Stimulated activated CD8-positive, alpha-beta memory T cell treated with anti-CD3 and anti-CD28 coated beads, Interleukin-15, amount 100 ng/mL, for 24 hours (primary cell): ENCODE data around the gene RDX.

Source experiments
- DNase-seq: peaks from one replicate; pipeline ENCODE4 v3.0.0-alpha.2; 2020; ENCODE audit warnings: low read depth

The RDX gene

DNA sequence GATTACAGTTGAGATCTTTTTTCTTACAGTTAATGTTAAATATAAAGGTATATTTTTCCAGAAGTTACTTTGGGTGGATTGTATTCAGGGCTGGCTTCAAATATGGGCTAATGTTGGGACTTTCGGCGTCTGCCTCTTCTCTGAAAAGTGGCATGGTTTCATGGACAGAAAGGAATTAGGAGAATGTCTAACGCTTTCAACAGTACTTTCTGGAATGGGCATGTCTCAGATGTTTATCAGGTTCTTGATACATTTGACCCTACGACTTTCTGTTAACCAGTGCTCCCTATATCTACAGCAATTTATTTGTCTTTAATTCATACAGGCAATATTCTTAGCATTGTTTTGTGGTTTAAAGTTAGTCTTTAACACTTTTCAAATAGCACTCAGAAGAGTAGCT, 169.5 kb downstream of the RDX start:
- DNase-seq = no peak

GRCh38 chr11:110125632-110126031, 170.8 kb downstream of the RDX start:
- DNase-seq = no peak
